ENCODE data around the gene FYN. TPM values are rescaled to one million over a fixed set of nuclear protein-coding genes. Genes with fewer than 3 reads are reported as not detected.

Gene FYN
- total RNA-seq, 1 donor from 2014 or later, result 124 TPM

GRCh38 chr6:111652156-111652555 lies 221.1 kb downstream of the FYN start:
- Histone ChIP-seq H3K27ac (ENCODE audit: low read depth, low read length) (peak overlapping the region; percentile 62), H3K9me3 (ENCODE audit: control insufficient read depth in 3 of 3, low read length in 3 of 3) (no peaks in the 10 kb centered on the region), H3K4me1 (ENCODE audit: control insufficient read depth in 3 of 3, insufficient read depth in 3 of 3, low read length in 3 of 3) (peaks cover 13 to 28% (median 18%) of the 10 kb centered on the region in 3 donors)

GRCh38 chr6:111651185-111652034 lies 221.8 kb downstream of the FYN start:
- H3K4me3 ChIP-seq (ENCODE audit: low read length in 3 of 3), result peak overlapping the region; percentile 1 to 24 (median 18)
- H3K9ac ChIP-seq (ENCODE audit: low read depth in 1 of 3, low read length in 3 of 3), result peak overlapping the region in 2 of 3 donors; percentile 1 to 4
- H3K27me3 ChIP-seq (ENCODE audit: control insufficient read depth in 3 of 3, insufficient read depth in 3 of 3, low read length in 3 of 3), result no peaks in the 10 kb centered on the region
- H3K36me3 ChIP-seq (ENCODE audit: control insufficient read depth in 3 of 3, insufficient read depth in 3 of 3, low read length in 3 of 3), result no peaks in the 10 kb centered on the region
- peaks cover 19 to 35% (median 25%) of the 10 kb centered on the region in 3 donors for H3K4me1 ChIP-seq (ENCODE audit: control insufficient read depth in 3 of 3, insufficient read depth in 3 of 3, low read length in 3 of 3)
- peak overlapping the region; percentile 62 for H3K27ac ChIP-seq (ENCODE audit: low read depth, low read length)
- H3K9me3 ChIP-seq (ENCODE audit: control insufficient read depth in 3 of 3, low read length in 3 of 3), result no peaks in the 10 kb centered on the region

More at GRCh38 chr6:111652156-111652555, 221.1 kb downstream of the FYN start:
- H3K4me3 ChIP-seq (ENCODE audit: low read length in 3 of 3), result no peak overlapping the region
- no peaks in the 10 kb centered on the region for H3K36me3 ChIP-seq (ENCODE audit: control insufficient read depth in 3 of 3, insufficient read depth in 3 of 3, low read length in 3 of 3)
- peak overlapping the region in 1 of 3 donors; percentile 1 for H3K9ac ChIP-seq (ENCODE audit: low read depth in 1 of 3, low read length in 3 of 3)
- no peaks in the 10 kb centered on the region for H3K27me3 ChIP-seq (ENCODE audit: control insufficient read depth in 3 of 3, insufficient read depth in 3 of 3, low read length in 3 of 3)

- peaks cover 19 to 40% (median 28%) of the 10 kb centered on the region in 3 donors for H3K4me1 ChIP-seq (ENCODE audit: control insufficient read depth in 3 of 3, insufficient read depth in 3 of 3, low read length in 3 of 3)
- no peaks in the 10 kb centered on the region for H3K27me3 ChIP-seq (ENCODE audit: control insufficient read depth in 3 of 3, insufficient read depth in 3 of 3, low read length in 3 of 3)
- no peaks in the 10 kb centered on the region for H3K9me3 ChIP-seq (ENCODE audit: control insufficient read depth in 3 of 3, low read length in 3 of 3)
- no peak overlapping the region for H3K27ac ChIP-seq (ENCODE audit: low read depth, low read length)
- H3K9ac ChIP-seq (ENCODE audit: low read depth in 1 of 3, low read length in 3 of 3), result no peak overlapping the region
- no peak overlapping the region for H3K4me3 ChIP-seq (ENCODE audit: low read length in 3 of 3)
- H3K36me3 ChIP-seq (ENCODE audit: control insufficient read depth in 3 of 3, insufficient read depth in 3 of 3, low read length in 3 of 3), result no peaks in the 10 kb centered on the region
Measured at GRCh38 chr6:111650049-111650448, 223.2 kb downstream of the FYN start.

- Histone ChIP-seq H3K27ac (ENCODE audit: low read depth, low read length) (peak overlapping the region; percentile 82), H3K4me3 (ENCODE audit: low read length in 3 of 3) (no peak overlapping the region)
Measured at GRCh38 chr6:111648100-111648499, 225.2 kb downstream of the FYN start.

GRCh38 chr6:111646942-111647341 lies 226.3 kb downstream of the FYN start:
- H3K27me3 ChIP-seq (ENCODE audit: control insufficient read depth in 3 of 3, insufficient read depth in 3 of 3, low read length in 3 of 3), result no peaks in the 10 kb centered on the region
- H3K9ac ChIP-seq (ENCODE audit: low read depth in 1 of 3, low read length in 3 of 3), result peak overlapping the region; percentile 20 to 66 (median 25)
- H3K4me1 ChIP-seq (ENCODE audit: control insufficient read depth in 3 of 3, insufficient read depth in 3 of 3, low read length in 3 of 3), result peaks cover 25 to 50% (median 32%) of the 10 kb centered on the region in 3 donors
- no peaks in the 10 kb centered on the region for H3K36me3 ChIP-seq (ENCODE audit: control insufficient read depth in 3 of 3, insufficient read depth in 3 of 3, low read length in 3 of 3)
- no peaks in the 10 kb centered on the region for H3K9me3 ChIP-seq (ENCODE audit: control insufficient read depth in 3 of 3, low read length in 3 of 3)
- peak overlapping the region; percentile 82 for H3K27ac ChIP-seq (ENCODE audit: low read depth, low read length)
- H3K4me3 ChIP-seq (ENCODE audit: low read length in 3 of 3), result peak overlapping the region in 1 of 3 donors; percentile 59

More at GRCh38 chr6:111648100-111648499, 225.2 kb downstream of the FYN start:
- Histone ChIP-seq H3K9me3 (ENCODE audit: control insufficient read depth in 3 of 3, low read length in 3 of 3) (no peaks in the 10 kb centered on the region), H3K36me3 (ENCODE audit: control insufficient read depth in 3 of 3, insufficient read depth in 3 of 3, low read length in 3 of 3) (no peaks in the 10 kb centered on the region), H3K4me1 (ENCODE audit: control insufficient read depth in 3 of 3, insufficient read depth in 3 of 3, low read length in 3 of 3) (peaks cover 19 to 45% (median 30%) of the 10 kb centered on the region in 3 donors), H3K27me3 (ENCODE audit: control insufficient read depth in 3 of 3, insufficient read depth in 3 of 3, low read length in 3 of 3) (no peaks in the 10 kb centered on the region), H3K9ac (ENCODE audit: low read depth in 1 of 3, low read length in 3 of 3) (no peak overlapping the region)

GRCh38 chr6:111646034-111646433 lies 227.2 kb downstream of the FYN start:
- no peaks in the 10 kb centered on the region for H3K36me3 ChIP-seq (ENCODE audit: control insufficient read depth in 3 of 3, insufficient read depth in 3 of 3, low read length in 3 of 3)
- H3K4me1 ChIP-seq (ENCODE audit: control insufficient read depth in 3 of 3, insufficient read depth in 3 of 3, low read length in 3 of 3), result peaks cover 23 to 41% (median 25%) of the 10 kb centered on the region in 3 donors
- H3K9me3 ChIP-seq (ENCODE audit: control insufficient read depth in 3 of 3, low read length in 3 of 3), result no peaks in the 10 kb centered on the region
- H3K4me3 ChIP-seq (ENCODE audit: low read length in 3 of 3), result no peak overlapping the region
- no peaks in the 10 kb centered on the region for H3K27me3 ChIP-seq (ENCODE audit: control insufficient read depth in 3 of 3, insufficient read depth in 3 of 3, low read length in 3 of 3)
- H3K9ac ChIP-seq (ENCODE audit: low read depth in 1 of 3, low read length in 3 of 3), result no peak overlapping the region
- H3K27ac ChIP-seq (ENCODE audit: low read depth, low read length), result peak overlapping the region; percentile 82

GRCh38 chr6:111644893-111645430 lies 228.3 kb downstream of the FYN start:
- Histone ChIP-seq H3K9ac (ENCODE audit: low read depth in 1 of 3, low read length in 3 of 3) (no peak overlapping the region), H3K9me3 (ENCODE audit: control insufficient read depth in 3 of 3, low read length in 3 of 3) (no peaks in the 10 kb centered on the region), H3K36me3 (ENCODE audit: control insufficient read depth in 3 of 3, insufficient read depth in 3 of 3, low read length in 3 of 3) (no peaks in the 10 kb centered on the region), H3K27me3 (ENCODE audit: control insufficient read depth in 3 of 3, insufficient read depth in 3 of 3, low read length in 3 of 3) (no peaks in the 10 kb centered on the region), H3K4me3 (ENCODE audit: low read length in 3 of 3) (no peak overlapping the region), H3K4me1 (ENCODE audit: control insufficient read depth in 3 of 3, insufficient read depth in 3 of 3, low read length in 3 of 3) (peaks cover 21 to 35% (median 23%) of the 10 kb centered on the region in 3 donors), H3K27ac (ENCODE audit: low read depth, low read length) (no peak overlapping the region)

GRCh38 chr6:111642463-111643158 lies 230.6 kb downstream of the FYN start:
- H3K4me3 ChIP-seq (ENCODE audit: low read length in 3 of 3), result peak overlapping the region; percentile 51 to 60 (median 60)
- H3K27ac ChIP-seq (ENCODE audit: low read depth, low read length), result no peak overlapping the region

GRCh38 chr6:111639266-111639665 lies 234.0 kb downstream of the FYN start:
- H3K9me3 ChIP-seq (ENCODE audit: control insufficient read depth in 3 of 3, low read length in 3 of 3), result no peaks in the 10 kb centered on the region
- H3K36me3 ChIP-seq (ENCODE audit: control insufficient read depth in 3 of 3, insufficient read depth in 3 of 3, low read length in 3 of 3), result no peaks in the 10 kb centered on the region
- H3K4me3 ChIP-seq (ENCODE audit: low read length in 3 of 3), result no peak overlapping the region
- no peaks in the 10 kb centered on the region for H3K27me3 ChIP-seq (ENCODE audit: control insufficient read depth in 3 of 3, insufficient read depth in 3 of 3, low read length in 3 of 3)
- H3K4me1 ChIP-seq (ENCODE audit: control insufficient read depth in 3 of 3, insufficient read depth in 3 of 3, low read length in 3 of 3), result peaks cover 3 to 6% (median 5%) of the 10 kb centered on the region in 3 donors
- H3K9ac ChIP-seq (ENCODE audit: low read depth in 1 of 3, low read length in 3 of 3), result no peak overlapping the region
- H3K27ac ChIP-seq (ENCODE audit: low read depth, low read length), result no peak overlapping the region

More at GRCh38 chr6:111642463-111643158, 230.6 kb downstream of the FYN start:
- Histone ChIP-seq H3K36me3 (ENCODE audit: control insufficient read depth in 3 of 3, insufficient read depth in 3 of 3, low read length in 3 of 3) (no peaks in the 10 kb centered on the region), H3K9ac (ENCODE audit: low read depth in 1 of 3, low read length in 3 of 3) (peak overlapping the region in 1 of 3 donors; percentile 19), H3K9me3 (ENCODE audit: control insufficient read depth in 3 of 3, low read length in 3 of 3) (no peaks in the 10 kb centered on the region), H3K4me1 (ENCODE audit: control insufficient read depth in 3 of 3, insufficient read depth in 3 of 3, low read length in 3 of 3) (peaks cover 17 to 27% (median 18%) of the 10 kb centered on the region in 3 donors), H3K27me3 (ENCODE audit: control insufficient read depth in 3 of 3, insufficient read depth in 3 of 3, low read length in 3 of 3) (no peaks in the 10 kb centered on the region)
